ENCODE measurements around the gene SMAD5. TPM values are rescaled to one million over a fixed set of nuclear protein-coding genes. Genes with fewer than 3 reads are reported as not detected.
A peak's percentile ranks its signal among the peaks of the same experiment; 100 is the strongest.

Gene SMAD5
- total and polyA plus RNA-seq, 12 donors = 6.4 to 76.6 (median 46.2) TPM

DNA sequence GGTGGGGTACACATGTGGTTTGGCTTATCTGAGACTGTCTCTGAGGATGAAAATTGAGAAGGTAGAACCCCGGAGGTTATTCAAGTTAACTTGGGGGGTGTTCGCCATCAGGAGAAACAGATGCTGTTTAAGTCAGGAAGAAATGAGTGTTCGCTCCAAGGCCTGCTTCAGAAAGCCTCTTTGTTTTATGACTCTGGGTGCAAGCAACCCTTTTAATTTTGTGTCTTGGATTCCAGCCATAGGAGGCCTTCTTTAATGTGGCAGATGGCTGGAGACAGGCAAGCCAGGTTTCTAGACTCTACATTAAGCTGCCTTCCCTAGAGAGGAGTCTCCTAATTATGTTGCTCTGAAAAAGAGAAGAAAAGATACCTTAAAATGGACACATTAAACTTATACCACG, 4.2 kb upstream of the SMAD5 start:
- Histone ChIP-seq H3K9me3 (replicated peaks in 1 of 3) (no peaks in the 10 kb centered on the region), H3K4me3 (no peak overlapping the region), H3K36me3 (replicated peaks in 1 of 2) (no peaks in the 10 kb centered on the region), H3K4me1 (replicated peaks in 1 of 2) (peaks cover 6 to 9% of the 10 kb centered on the region in 2 donors), H3K27ac (no peak overlapping the region), H3K27me3 (no peaks in the 10 kb centered on the region)
- no peak for TF ChIP-seq POLR2A (IDR thresholded peaks at IDR 0.05)
- TF ChIP-seq, protein P1, sequence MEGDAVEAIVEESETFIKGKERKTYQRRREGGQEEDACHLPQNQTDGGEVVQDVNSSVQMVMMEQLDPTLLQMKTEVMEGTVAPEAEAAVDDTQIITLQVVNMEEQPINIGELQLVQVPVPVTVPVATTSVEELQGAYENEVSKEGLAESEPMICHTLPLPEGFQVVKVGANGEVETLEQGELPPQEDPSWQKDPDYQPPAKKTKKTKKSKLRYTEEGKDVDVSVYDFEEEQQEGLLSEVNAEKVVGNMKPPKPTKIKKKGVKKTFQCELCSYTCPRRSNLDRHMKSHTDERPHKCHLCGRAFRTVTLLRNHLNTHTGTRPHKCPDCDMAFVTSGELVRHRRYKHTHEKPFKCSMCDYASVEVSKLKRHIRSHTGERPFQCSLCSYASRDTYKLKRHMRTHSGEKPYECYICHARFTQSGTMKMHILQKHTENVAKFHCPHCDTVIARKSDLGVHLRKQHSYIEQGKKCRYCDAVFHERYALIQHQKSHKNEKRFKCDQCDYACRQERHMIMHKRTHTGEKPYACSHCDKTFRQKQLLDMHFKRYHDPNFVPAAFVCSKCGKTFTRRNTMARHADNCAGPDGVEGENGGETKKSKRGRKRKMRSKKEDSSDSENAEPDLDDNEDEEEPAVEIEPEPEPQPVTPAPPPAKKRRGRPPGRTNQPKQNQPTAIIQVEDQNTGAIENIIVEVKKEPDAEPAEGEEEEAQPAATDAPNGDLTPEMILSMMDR (IDR thresholded peaks at IDR 0.05) = no peak
- WGBS, 4 donors = 70 to 81% (median 76%) methylated on average over 4 of the region's 4 CpGs
- DNase-seq = no peak
- intact Hi-C loops (cut with DNase I) = no loop called here

DNA sequence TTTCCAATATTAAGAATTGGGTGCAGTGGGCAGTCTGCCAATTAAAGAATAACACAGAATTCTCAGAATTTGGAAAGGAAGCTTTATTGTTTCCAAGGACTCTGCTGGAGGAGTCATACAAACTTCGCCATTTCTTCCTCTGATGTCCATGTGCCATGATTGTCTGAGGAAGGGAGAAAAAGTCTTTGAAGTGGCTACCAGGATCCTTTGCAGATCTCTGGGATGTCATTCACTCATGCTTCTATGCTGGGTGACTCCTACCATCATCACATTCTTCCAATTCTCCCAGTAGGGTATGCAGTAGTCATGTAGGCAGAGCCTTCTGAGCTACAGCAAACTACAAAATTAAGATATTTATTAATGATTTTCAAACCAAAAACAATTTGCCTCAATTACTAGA, 3.2 kb upstream of the SMAD5 start:
- no peak for DNase-seq
- no peak for TF ChIP-seq POLR2A (IDR thresholded peaks at IDR 0.05)
- TF ChIP-seq, protein P1 (IDR thresholded peaks at IDR 0.05) = no peak
- WGBS, 4 donors = 71 to 87% (median 78%) methylated on average over 1 of the region's 1 CpG
- intact Hi-C loops (cut with DNase I) = no loop called here
- no peaks in the 10 kb centered on the region for H3K9me3 ChIP-seq (replicated peaks in 1 of 3)
- no peak overlapping the region for H3K27ac ChIP-seq
- peaks cover 6 to 14% of the 10 kb centered on the region in 2 donors for H3K4me1 ChIP-seq (replicated peaks in 1 of 2)
- H3K27me3 ChIP-seq = no peaks in the 10 kb centered on the region
- no peak overlapping the region for H3K4me3 ChIP-seq
- H3K36me3 ChIP-seq (replicated peaks in 1 of 2) = no peaks in the 10 kb centered on the region

DNA sequence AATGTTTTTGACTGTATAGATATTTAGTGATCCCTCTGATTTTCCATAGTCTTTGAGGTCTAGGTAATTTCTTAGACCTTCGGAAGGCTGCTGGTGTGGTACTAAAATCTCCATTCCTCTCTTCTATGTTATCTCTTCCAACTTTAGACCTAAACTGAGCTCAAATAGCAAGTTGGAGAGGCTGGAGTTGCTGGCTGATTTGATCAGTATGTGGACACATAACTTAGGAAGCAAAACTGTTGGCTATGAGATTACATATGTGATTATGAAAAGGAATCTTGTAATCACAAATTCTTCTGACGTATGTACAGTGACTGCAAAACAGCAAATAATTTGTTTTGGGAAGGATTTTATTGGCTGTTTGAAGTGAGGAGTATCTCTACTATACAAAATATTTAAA, 2.1 kb upstream of the SMAD5 start:
- Histone ChIP-seq H3K9me3 (replicated peaks in 1 of 3) (no peaks in the 10 kb centered on the region), H3K27me3 (no peaks in the 10 kb centered on the region), H3K4me1 (replicated peaks in 1 of 2) (peaks cover 6 to 25% of the 10 kb centered on the region in 2 donors), H3K4me3 (no peak overlapping the region), H3K27ac (no peak overlapping the region), H3K36me3 (replicated peaks in 1 of 2) (no peaks in the 10 kb centered on the region)
- WGBS, 4 donors = 86 to 92% (median 87%) methylated on average over 2 of the region's 2 CpGs
- intact Hi-C loops (cut with DNase I) = no loop called here
- DNase-seq = no peak
- TF ChIP-seq, protein P1 (IDR thresholded peaks at IDR 0.05) = no peak
- TF ChIP-seq POLR2A (IDR thresholded peaks at IDR 0.05) = no peak

DNA sequence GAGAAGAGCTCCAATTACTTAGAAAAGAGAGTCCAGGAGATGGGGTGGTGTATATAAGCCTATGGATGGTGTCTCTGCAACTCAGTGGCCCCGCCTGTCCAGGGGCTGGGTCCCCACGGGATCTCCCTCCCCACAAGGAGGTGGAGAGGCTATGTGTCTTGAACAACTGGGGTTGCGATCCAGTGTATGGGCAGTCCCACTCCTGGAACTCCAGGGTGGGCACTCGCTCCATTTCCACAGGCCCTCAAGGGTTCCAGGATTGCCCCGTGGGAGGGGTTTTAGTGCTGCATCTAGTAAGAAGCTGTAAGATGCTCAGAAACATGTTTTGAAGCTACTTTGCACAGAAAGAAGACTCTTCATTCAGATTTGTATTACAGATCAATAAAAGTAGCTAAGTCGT, 558 bp upstream of the SMAD5 start:
- no peaks in the 10 kb centered on the region for H3K9me3 ChIP-seq (replicated peaks in 1 of 3)
- DNase-seq = peak in 4 of 7 donors; percentile 8 to 54 (median 28)
- TF ChIP-seq, protein P1 (IDR thresholded peaks at IDR 0.05) = no peak
- TF ChIP-seq POLR2A (IDR thresholded peaks at IDR 0.05) = no peak
- intact Hi-C loops (cut with DNase I) = no loop called here
- peak overlapping the region in 2 of 4 donors; percentile 62 to 93 for H3K4me3 ChIP-seq
- peak overlapping the region in 4 of 5 donors; percentile 97 to 99 (median 97) for H3K27ac ChIP-seq
- H3K27me3 ChIP-seq = no peaks in the 10 kb centered on the region
- peaks cover 6 to 30% of the 10 kb centered on the region in 2 donors for H3K4me1 ChIP-seq (replicated peaks in 1 of 2)
- WGBS, 4 donors = 28 to 50% (median 32%) methylated on average over 2 to 6 of the region's 6 CpGs
- no peaks in the 10 kb centered on the region for H3K36me3 ChIP-seq (replicated peaks in 1 of 2)
